AG09309 (cell line): ENCODE results near the gene SLC6A6.
"Not testable (repeated sequence)": the region's sequence is repeated elsewhere in the genome, so short reads cannot be mapped to it uniquely, and the experiment has no call there.

Source experiments
- DNase-seq: peaks from one replicate; pipeline ENCODE4 v3.0.0-alpha.2; 2010; ENCODE audit warnings: low read depth
- H3K4me3 ChIP-seq: 2 replicates; pipeline ENCODE4 v1.5.1; 2011; ENCODE audit warnings: mild to moderate bottlenecking, low read depth, low read length, moderate library complexity; ENCODE audit not compliant: control insufficient read depth
- TF ChIP-seq, protein P1 (sequence below): IDR thresholded peaks from 2 replicates; pipeline ENCODE4 v1.5.1; 2011; ENCODE audit warnings: mild to moderate bottlenecking, low read depth, low read length, inconsistent platforms; ENCODE audit not compliant: insufficient read depth, control insufficient read depth; ENCODE audit errors: missing control alignments

Gene SLC6A6

DNA sequence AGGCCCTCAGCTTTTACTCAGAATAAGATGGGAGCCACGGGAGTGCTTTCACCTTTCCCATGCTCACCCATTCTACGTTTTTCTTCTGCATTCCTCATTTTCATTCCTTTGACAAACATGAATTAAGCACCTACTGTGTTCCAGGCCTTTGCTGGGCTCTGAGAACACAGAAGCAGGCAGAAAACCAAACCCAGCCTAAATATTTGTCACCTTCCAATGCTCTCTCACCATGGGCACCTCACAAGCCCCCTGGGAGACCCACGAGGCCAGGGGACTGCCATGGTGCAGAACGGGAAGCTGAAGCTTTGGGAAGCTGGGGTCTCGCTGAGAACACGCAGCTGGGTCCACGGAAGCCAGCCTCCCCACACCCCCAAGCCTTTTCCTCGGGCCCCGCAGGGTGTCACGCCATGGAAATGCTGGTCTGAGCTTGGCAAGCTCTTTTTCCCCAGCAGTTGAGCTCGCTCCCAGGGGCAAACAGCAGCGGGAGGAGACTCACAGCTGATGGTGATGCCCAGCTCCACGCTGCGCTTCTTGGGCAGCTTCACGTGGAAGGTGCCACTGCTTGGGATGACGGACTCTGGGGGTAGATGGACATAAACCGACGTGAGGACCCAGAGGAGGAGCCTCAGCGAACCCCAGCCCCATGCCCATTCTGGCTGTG is 110.0 kb downstream of the SLC6A6 start:
- TF ChIP-seq, protein P1, sequence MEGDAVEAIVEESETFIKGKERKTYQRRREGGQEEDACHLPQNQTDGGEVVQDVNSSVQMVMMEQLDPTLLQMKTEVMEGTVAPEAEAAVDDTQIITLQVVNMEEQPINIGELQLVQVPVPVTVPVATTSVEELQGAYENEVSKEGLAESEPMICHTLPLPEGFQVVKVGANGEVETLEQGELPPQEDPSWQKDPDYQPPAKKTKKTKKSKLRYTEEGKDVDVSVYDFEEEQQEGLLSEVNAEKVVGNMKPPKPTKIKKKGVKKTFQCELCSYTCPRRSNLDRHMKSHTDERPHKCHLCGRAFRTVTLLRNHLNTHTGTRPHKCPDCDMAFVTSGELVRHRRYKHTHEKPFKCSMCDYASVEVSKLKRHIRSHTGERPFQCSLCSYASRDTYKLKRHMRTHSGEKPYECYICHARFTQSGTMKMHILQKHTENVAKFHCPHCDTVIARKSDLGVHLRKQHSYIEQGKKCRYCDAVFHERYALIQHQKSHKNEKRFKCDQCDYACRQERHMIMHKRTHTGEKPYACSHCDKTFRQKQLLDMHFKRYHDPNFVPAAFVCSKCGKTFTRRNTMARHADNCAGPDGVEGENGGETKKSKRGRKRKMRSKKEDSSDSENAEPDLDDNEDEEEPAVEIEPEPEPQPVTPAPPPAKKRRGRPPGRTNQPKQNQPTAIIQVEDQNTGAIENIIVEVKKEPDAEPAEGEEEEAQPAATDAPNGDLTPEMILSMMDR = no peak
- no peak overlapping the region for H3K4me3 ChIP-seq
- no peak for DNase-seq

DNA sequence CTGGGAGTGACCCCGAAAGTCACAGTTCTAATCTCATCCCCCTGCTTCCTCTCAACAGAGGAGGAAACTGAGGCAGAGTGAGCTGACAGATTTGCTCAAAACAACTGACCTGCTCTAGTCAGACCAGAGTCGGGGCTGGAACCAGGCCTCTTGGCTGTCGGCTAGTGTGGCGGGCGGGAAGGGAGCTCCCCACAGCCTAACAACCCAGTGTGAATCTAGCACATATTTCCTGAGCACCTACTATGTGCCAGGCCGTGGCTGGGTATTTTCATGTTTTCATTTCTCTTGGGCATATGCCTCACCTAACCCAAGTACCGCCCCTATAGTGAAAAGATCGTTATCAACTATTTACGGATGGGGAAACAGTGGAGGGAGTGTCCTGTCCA is 110.5 kb downstream of the SLC6A6 start:
- no peak for DNase-seq
- TF ChIP-seq, protein P1 = no peak
- no peak overlapping the region for H3K4me3 ChIP-seq

DNA sequence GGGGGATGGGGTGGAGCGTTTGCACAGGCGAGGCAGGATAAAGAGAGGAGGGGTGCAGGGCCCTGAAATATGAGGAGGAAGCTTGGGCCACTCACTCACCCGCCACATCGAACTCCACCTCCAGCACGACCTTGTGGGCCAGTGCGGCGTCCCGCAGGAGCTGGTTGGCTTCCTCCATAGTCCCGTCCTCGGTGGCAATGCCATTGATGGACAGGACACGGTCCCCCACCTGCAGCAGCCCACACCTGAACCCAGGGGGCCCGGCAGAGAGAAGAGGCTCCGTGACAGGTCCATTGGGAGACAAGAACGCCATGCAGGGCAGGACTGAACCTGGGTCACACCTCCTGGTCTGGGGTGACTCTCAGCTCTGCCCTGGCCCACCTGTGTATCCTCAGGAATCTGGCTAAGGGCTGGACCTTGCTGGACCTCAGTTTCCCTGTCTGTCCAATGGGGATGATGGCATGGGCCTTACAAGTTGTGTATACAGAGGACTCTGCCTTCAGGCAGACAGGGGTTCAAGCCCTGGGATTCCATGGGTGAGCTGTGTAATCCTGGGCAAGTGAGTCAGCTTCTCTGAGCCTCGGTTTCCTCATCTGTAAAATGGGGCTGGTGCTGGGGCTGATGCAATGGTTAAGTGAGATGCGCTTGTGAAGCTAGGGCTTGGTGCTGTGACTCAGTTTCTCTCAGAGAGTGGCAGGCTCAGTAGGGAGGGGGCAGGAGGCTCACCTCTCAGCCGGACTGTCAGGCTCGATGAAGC is 111.3 kb downstream of the SLC6A6 start:
- TF ChIP-seq, protein P1 = no peak
- DNase-seq = no peak
- no peak overlapping the region for H3K4me3 ChIP-seq

DNA sequence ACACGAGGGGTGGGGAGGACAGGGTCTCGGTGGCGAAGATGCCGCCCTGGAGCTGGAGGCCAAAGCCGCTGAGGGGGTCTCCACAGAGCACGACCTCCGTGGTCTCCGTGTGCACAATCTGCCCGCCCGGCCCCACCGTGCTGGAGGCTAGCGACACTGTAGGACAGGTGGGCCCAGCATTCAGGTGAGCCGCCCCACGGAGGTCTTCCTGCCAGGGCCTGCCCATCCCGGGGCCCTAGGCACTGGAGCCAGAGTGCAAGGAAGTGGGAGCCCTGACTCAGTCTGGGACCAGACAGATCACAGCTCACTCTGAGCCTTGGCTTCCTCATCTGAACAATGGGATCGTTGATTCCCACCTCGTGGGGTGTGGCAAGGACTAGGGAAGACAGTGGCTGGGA is 111.9 kb downstream of the SLC6A6 start:
- H3K4me3 ChIP-seq = no peak overlapping the region
- DNase-seq = no peak
- TF ChIP-seq, protein P1 = no peak

DNA sequence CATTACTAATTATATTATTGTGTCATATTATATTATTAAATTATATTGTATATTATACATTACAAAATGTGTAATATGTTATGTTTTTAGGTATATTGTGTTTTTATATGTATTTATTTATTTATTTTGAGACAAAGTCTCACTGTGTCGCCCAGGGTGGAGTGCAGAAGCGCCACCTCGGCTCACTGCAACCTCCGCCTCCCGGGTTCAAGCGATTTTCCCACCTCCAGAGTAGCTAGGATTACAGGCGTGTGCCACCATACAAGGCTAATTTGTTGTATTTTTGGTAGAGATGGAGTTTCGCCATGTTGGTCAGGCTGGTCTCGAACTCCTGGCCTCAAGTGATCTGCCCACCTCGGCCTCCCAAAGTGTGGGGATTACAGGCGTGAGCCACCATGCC is 113.1 kb downstream of the SLC6A6 start:
- not testable (repeated sequence) for H3K4me3 ChIP-seq, DNase-seq

DNA sequence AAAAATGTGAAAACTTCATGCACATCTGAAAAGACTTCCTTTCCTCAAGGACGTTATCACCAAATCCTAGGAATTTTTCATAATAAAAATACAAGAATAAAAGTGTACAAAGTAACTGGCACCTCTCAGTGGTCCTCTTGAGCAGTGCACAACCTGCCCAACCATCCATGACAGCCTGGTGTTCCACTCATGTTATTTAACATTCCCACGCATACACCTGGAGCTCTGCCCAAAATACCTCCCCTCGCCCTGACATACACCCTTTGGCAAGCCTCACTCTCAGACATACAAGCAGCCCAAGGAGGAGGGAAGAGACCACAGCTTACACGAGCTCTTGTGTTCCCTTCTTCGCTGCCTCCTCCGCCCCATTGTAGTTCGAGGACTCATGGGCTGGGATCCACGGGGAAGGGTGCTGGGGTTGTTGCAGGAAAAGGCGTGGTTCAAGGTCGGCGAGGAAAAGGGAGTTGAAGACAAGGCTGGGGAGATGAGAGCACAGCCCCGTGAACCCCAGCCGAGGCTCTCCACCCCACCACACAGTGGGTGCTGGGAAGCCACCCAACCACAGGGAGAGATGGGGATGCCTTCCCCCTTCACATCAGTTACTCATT is 114.4 kb downstream of the SLC6A6 start:
- TF ChIP-seq, protein P1 = no peak
- H3K4me3 ChIP-seq = no peak overlapping the region
- no peak for DNase-seq
